HCT116 (cell line): ENCODE results near the gene OR4D9. TPM values are rescaled to one million over a fixed set of nuclear protein-coding genes. Genes with fewer than 3 reads are reported as not detected.

Source experiments
- ATAC-seq: fragments of 200-7000 bp; cut with Tn5 transposase; 2 replicates; pipeline ENCODE4 v1.9.1; 2020; ENCODE audit warnings: mild to moderate bottlenecking, moderate library complexity
- BruUV-seq: library from RNA; stranded (reverse); fragments of 400-500 nt; replicated peaks from 2 replicates; lab custom pipeline; 2021; lab: Mats Ljungman, UMichigan
- CTCF ChIA-PET: fragments of 300-600 bp; sonication (Branson Sonifier 250); formaldehyde crosslinking; loops from one replicate; lab custom pipeline; 2021; ENCODE audit warnings: antibody characterized with exemption; lab: Charles Lee
- POLR2A ChIA-PET: fragments of 300-600, 350-600 bp; sonication (Branson Sonifier 250); formaldehyde crosslinking; loops from one replicate; lab custom pipeline; 2021; ENCODE audit warnings: antibody characterized with exemption; lab: Charles Lee
- RAD21 ChIA-PET, 2 experiments: fragments of 300-600 bp; sonication (Branson Sonifier 250); formaldehyde crosslinking; loops; one replicate each; lab custom pipeline; 2023; ENCODE audit warnings: low total read pairs in 2 of 2; ENCODE audit not compliant: uncharacterized antibody in 2 of 2, unreplicated experiment in 2 of 2, low non-redundant PET in 1 of 2; lab: Charles Lee
- DNase-seq: peaks from one replicate; pipeline ENCODE4 v3.0.0-alpha.2; 2010; ENCODE audit warnings: low read depth, low spot score
- H2AFZ ChIP-seq: fragments of 200-600 bp; shearing (Covaris generic), sonication (generic); 2 replicates; pipeline ENCODE4 v1.6.1; 2017; ENCODE audit warnings: low read depth, mixed run types, mixed read lengths, antibody characterized with exemption, low read length; ENCODE audit not compliant: poor library complexity, severe bottlenecking
- H3K27ac ChIP-seq: 2 replicates; pipeline ENCODE4 v1.5.1; 2012; ENCODE audit warnings: low read depth, low read length
- H3K27me3 ChIP-seq: fragments of 200-600 bp; sonication (generic); 2 replicates; pipeline ENCODE4 v1.6.1; 2016; ENCODE audit warnings: mixed run types, low read length, mixed read lengths; ENCODE audit not compliant: insufficient read depth
- H3K36me3 ChIP-seq, 2 experiments: fragments of 200-500 bp in 1 of 2; fragments of 200-600 bp in 1 of 2; sonication (Bioruptor generic) in 1 of 2; sonication (generic) in 1 of 2; 2 replicates each; pipeline versions ENCODE4 v1.5.1 to v1.6.1; 2014 to 2016; ENCODE audit warnings: low read length in 2 of 2, inconsistent platforms in 1 of 2, mixed read lengths in 1 of 2, mixed run types in 1 of 2; ENCODE audit not compliant: insufficient read depth in 2 of 2, control insufficient read depth in 1 of 2
- H3K4me1 ChIP-seq, 2 experiments: fragments of 200-600 bp in 1 of 2; sonication (generic) in 1 of 2; 2 replicates each; pipeline versions ENCODE4 v1.5.1 to v1.6.1; 2012 to 2017; ENCODE audit warnings: low read length in 2 of 2, inconsistent platforms in 1 of 2, mild to moderate bottlenecking in 1 of 2, mixed read lengths in 1 of 2, mixed run types in 1 of 2, moderate library complexity in 1 of 2; ENCODE audit not compliant: insufficient read depth in 2 of 2, control insufficient read depth in 1 of 2
- H3K4me2 ChIP-seq: fragments of 200-600 bp; sonication (generic); 2 replicates; pipeline ENCODE4 v1.6.1; 2017; ENCODE audit warnings: mixed run types, low read length, mixed read lengths
- H3K4me3 ChIP-seq, 2 experiments: fragments of 200-600 bp in 1 of 2; sonication (generic) in 1 of 2; replicated peaks in 1 of 2; 2 replicates each; pipeline ENCODE4 v1.5.1; 2011 to 2016; ENCODE audit warnings: low read length in 2 of 2, control low read depth in 1 of 2, low read depth in 1 of 2, mild to moderate bottlenecking in 1 of 2, mixed read lengths in 1 of 2, mixed run types in 1 of 2
- H3K79me2 ChIP-seq: fragments of 200-600 bp; sonication (generic); 2 replicates; pipeline ENCODE4 v1.6.1; 2017; ENCODE audit warnings: mild to moderate bottlenecking, mixed run types, low read length, moderate library complexity, mixed read lengths; ENCODE audit not compliant: insufficient read depth
- H3K9ac ChIP-seq: fragments of 200-600 bp; sonication (generic); 2 replicates; pipeline ENCODE4 v1.6.1; 2016; ENCODE audit warnings: low read length, mixed read lengths
- H3K9me2 ChIP-seq: fragments of 200-600 bp; sonication (generic), shearing (Covaris generic); 2 replicates; pipeline ENCODE4 v1.6.1; 2017; ENCODE audit warnings: mixed run types, mild to moderate bottlenecking, moderate library complexity; ENCODE audit not compliant: insufficient read depth
- H3K9me3 ChIP-seq, 2 experiments: fragments of 200-500 bp in 1 of 2; fragments of 200-600 bp in 1 of 2; sonication (Bioruptor generic) in 1 of 2; sonication (generic) in 1 of 2; 2 replicates each; pipeline ENCODE4 v1.6.1; 2014 to 2017; ENCODE audit warnings: low read length in 2 of 2, mixed read lengths in 2 of 2, inconsistent platforms in 1 of 2, low read depth in 1 of 2, mild to moderate bottlenecking in 1 of 2, mixed run types in 1 of 2, moderate library complexity in 1 of 2; ENCODE audit not compliant: control insufficient read depth in 1 of 2, insufficient read depth in 1 of 2
- H4K20me1 ChIP-seq: fragments of 200-600 bp; sonication (generic), shearing (Covaris generic); 2 replicates; pipeline ENCODE4 v1.6.1; 2017; ENCODE audit warnings: mixed run types, mild to moderate bottlenecking, moderate library complexity; ENCODE audit not compliant: insufficient read depth
- CBX3 ChIP-seq: IDR thresholded peaks from 2 replicates; pipeline ENCODE4 v1.6.1; 2012; ENCODE audit warnings: low read depth
- CEBPB ChIP-seq: IDR thresholded peaks from 2 replicates; pipeline ENCODE4 v1.6.1; 2012; ENCODE audit warnings: low read depth
- EGR1 ChIP-seq: IDR thresholded peaks from 2 replicates; pipeline ENCODE4 v1.6.1; 2012; ENCODE audit warnings: low read depth
- ELF1 ChIP-seq: IDR thresholded peaks from 2 replicates; pipeline ENCODE4 v1.6.1; 2012; ENCODE audit warnings: low read depth, borderline replicate concordance
- FOSL1 ChIP-seq: IDR thresholded peaks from 2 replicates; pipeline ENCODE4 v1.6.1; 2012; ENCODE audit warnings: low read depth
- POLR2A ChIP-seq: IDR thresholded peaks from 2 replicates; pipeline ENCODE4 v1.7.0; 2011; ENCODE audit warnings: borderline replicate concordance; ENCODE audit not compliant: insufficient read depth, insufficient read length; ENCODE audit errors: extremely low read depth
- POLR2AphosphoS5 ChIP-seq: IDR thresholded peaks from 2 replicates; pipeline ENCODE4 v1.6.1; 2011; ENCODE audit warnings: mild to moderate bottlenecking, low read depth, low read length, moderate library complexity
- SP1 ChIP-seq: IDR thresholded peaks from 2 replicates; pipeline ENCODE4 v1.6.1; 2012; ENCODE audit warnings: low read depth
- SRF ChIP-seq: IDR thresholded peaks from 2 replicates; pipeline ENCODE4 v1.6.1; 2012; ENCODE audit warnings: low read depth
- ZFX ChIP-seq: fragments of 450-650 bp; IDR thresholded peaks from 2 replicates; pipeline ENCODE4 v1.6.1; 2017
- ZNF274 ChIP-seq: fragments of 200-500 bp; sonication (Bioruptor generic); IDR thresholded peaks from 2 replicates; pipeline ENCODE4 v1.6.1; 2014; ENCODE audit warnings: mild to moderate bottlenecking, low read depth, low read length, inconsistent platforms
- intact Hi-C: fragments of 100-400 bp; cut with micrococcal nuclease; formaldehyde crosslinking; loops from 2 replicates; pipeline ENCODE4 v1.10.0; 2022
- total RNA-seq: library from RNA; stranded (reverse); gene quantifications from one replicate; pipeline ENCODE4 v1.2.1, GENCODE V29; 2021; ENCODE audit not compliant: unreplicated experiment
- TF ChIP-seq, protein P1 (sequence below): IDR thresholded peaks from 2 replicates; pipeline ENCODE4 v1.6.1; 2011; ENCODE audit warnings: mild to moderate bottlenecking, low read length, moderate library complexity; ENCODE audit not compliant: insufficient replicate concordance; ENCODE audit errors: extremely low read depth
- TF ChIP-seq, protein P2 (sequence below): IDR thresholded peaks from 2 replicates; pipeline ENCODE4 v1.6.1; 2012; ENCODE audit warnings: low read depth
- TF ChIP-seq, protein P3 (sequence below): IDR thresholded peaks from 2 replicates; pipeline ENCODE4 v1.6.1; 2012

OR4D9 gene
- total RNA-seq, 1 experiment from 2014 or later: not detected

DNA sequence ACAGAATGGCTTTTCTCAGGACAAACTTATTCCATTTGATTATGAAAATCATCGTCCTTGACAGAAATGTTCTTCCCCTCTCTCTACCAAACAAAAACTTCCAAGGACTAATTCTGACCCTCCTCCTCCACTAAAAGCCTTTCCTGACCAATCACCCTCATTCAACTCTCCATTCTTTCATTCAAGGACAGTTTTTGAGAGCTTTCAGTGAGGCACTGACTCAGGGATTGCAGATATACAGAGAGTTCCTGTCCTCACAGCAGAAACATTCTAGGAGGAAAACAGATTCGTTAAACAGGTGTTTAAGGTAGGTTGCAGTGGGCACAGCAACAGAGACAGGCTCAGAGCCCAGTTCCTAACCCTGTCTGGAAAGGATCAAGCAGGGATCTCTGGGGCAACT is 41.5 kb downstream of the OR4D9 start:
- ATAC-seq (no peak), DNase-seq (no peak)
- Histone ChIP-seq H3K4me1 (peaks cover 39 to 62% of the 10 kb centered on the region in 2 experiments), H4K20me1 (no peaks in the 10 kb centered on the region), H3K27me3 (no peaks in the 10 kb centered on the region), H3K9me2 (no peaks in the 10 kb centered on the region), H3K27ac (no peak overlapping the region), H3K9ac (no peak overlapping the region), H2AFZ (no peak overlapping the region), H3K9me3 (no peaks in the 10 kb centered on the region), H3K4me2 (no peak overlapping the region), H3K36me3 (no peaks in the 10 kb centered on the region), H3K79me2 (no peaks in the 10 kb centered on the region)
- POLR2A ChIA-PET: no interaction called here
- RAD21 ChIA-PET: no interaction called here
- CTCF ChIA-PET: no interaction called here
- BruUV-seq: no TSS peak
- TF ChIP-seq POLR2A (no peak), ZNF274 (no peak), ZFX (no peak), SP1 (no peak), ELF1 (no peak), SRF (no peak), CBX3 (no peak), CEBPB (no peak), POLR2AphosphoS5 (no peak), FOSL1 (no peak), EGR1 (no peak)
- TF ChIP-seq, protein P1, sequence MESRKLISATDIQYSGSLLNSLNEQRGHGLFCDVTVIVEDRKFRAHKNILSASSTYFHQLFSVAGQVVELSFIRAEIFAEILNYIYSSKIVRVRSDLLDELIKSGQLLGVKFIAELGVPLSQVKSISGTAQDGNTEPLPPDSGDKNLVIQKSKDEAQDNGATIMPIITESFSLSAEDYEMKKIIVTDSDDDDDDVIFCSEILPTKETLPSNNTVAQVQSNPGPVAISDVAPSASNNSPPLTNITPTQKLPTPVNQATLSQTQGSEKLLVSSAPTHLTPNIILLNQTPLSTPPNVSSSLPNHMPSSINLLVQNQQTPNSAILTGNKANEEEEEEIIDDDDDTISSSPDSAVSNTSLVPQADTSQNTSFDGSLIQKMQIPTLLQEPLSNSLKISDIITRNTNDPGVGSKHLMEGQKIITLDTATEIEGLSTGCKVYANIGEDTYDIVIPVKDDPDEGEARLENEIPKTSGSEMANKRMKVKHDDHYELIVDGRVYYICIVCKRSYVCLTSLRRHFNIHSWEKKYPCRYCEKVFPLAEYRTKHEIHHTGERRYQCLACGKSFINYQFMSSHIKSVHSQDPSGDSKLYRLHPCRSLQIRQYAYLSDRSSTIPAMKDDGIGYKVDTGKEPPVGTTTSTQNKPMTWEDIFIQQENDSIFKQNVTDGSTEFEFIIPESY: no peak
- TF ChIP-seq, protein P2, sequence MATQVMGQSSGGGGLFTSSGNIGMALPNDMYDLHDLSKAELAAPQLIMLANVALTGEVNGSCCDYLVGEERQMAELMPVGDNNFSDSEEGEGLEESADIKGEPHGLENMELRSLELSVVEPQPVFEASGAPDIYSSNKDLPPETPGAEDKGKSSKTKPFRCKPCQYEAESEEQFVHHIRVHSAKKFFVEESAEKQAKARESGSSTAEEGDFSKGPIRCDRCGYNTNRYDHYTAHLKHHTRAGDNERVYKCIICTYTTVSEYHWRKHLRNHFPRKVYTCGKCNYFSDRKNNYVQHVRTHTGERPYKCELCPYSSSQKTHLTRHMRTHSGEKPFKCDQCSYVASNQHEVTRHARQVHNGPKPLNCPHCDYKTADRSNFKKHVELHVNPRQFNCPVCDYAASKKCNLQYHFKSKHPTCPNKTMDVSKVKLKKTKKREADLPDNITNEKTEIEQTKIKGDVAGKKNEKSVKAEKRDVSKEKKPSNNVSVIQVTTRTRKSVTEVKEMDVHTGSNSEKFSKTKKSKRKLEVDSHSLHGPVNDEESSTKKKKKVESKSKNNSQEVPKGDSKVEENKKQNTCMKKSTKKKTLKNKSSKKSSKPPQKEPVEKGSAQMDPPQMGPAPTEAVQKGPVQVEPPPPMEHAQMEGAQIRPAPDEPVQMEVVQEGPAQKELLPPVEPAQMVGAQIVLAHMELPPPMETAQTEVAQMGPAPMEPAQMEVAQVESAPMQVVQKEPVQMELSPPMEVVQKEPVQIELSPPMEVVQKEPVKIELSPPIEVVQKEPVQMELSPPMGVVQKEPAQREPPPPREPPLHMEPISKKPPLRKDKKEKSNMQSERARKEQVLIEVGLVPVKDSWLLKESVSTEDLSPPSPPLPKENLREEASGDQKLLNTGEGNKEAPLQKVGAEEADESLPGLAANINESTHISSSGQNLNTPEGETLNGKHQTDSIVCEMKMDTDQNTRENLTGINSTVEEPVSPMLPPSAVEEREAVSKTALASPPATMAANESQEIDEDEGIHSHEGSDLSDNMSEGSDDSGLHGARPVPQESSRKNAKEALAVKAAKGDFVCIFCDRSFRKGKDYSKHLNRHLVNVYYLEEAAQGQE: no peak
- TF ChIP-seq, protein P3, sequence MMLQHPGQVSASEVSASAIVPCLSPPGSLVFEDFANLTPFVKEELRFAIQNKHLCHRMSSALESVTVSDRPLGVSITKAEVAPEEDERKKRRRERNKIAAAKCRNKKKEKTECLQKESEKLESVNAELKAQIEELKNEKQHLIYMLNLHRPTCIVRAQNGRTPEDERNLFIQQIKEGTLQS: no peak
- TF ChIP-seq, all 23 proteins: peak for 0
- no peak overlapping the region for H3K4me3 ChIP-seq
- intact Hi-C loops: loop anchor here (5.0 to 10.0 kb wide), 2 partner anchors 204 to 1888 kb away; partner anchors contain the start of genes STX3 and ZDHHC5
